HS-27A (cell line): ENCODE results near the gene AGR3.
A peak's percentile ranks its signal among the peaks of the same experiment; 100 is the strongest.

Experiments
- DNase-seq: peaks from one replicate; pipeline ENCODE4 v3.0.0-alpha.2; 2012; ENCODE audit warnings: low read depth, missing footprints

Gene AGR3

DNA sequence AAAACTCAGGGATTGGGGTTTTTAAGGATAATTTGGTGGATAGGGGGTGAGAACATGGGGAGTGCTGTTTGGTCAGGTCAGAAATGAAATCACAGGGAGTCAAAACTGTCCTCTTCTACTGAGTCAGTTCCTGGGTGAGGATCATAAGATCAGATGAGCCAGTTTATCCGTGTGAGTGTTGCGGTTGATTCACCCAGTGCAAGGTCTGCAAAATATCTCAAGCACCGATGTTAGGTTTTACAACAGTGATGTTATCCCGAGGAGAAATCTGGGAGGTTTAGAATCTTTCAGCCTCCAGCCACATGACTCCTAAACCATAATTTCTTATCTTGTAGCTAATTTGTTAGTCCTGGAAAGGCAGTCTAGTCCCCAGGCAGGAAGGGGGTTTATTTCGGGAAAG lies 45.3 kb downstream of the AGR3 start:
- no peak for DNase-seq

DNA sequence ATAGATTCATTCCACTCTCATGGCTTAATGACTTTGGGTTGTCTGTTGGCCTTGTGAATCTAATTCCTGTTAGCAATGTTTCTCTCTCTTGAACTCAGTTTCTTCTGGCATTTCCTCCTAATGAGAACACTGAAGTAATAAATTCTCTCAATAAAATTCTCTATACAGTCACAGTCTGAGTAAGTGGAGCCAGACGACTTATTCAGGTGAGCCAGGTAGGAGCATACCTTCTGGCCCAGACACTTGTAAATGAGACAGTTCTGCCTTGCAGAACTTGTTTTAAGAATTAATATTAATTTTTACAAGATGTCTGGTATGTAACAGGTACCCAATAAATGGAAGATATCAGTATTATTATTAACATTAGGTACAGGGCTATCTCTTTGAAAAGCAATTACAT lies 48.4 kb downstream of the AGR3 start:
- DNase-seq, result no peak

DNA sequence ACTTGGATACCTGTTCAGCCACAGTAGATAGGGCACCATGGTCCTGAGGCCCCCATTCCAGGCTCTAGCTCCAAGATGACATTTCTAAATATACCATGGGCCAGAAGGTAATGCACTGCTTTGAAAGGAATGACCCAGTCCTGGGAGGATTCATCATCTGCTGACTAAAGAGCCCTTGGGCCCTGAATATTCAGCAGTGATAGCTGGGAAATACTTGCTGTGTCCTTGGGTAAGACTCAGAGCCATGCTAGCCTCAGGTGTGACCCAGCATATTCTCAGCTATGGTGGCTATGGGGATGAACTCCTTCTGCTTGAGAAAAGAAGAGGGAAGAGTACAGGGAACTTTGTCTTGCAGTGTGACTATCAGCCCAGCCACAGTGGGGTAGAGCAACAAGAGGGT lies 55.7 kb downstream of the AGR3 start:
- no peak for DNase-seq

DNA sequence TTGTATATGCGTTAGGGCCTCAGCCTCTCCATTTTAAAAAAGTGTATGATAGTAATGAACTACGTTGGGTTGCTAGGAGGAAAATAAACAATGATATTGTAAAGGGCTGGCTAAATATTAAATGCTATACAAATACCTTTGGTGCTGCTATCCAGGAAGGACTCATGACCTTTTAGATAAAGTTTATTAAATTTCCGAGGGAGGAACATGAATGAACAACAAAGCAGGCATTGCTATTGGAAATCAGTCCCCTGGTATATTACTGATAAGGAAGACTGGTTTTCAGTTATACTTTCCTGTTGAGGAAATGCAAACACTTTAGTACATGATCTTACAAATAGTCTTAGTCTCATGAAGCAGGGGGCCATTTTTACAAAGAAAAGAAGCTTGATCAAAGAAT lies 59.8 kb downstream of the AGR3 start:
- no peak for DNase-seq

DNA sequence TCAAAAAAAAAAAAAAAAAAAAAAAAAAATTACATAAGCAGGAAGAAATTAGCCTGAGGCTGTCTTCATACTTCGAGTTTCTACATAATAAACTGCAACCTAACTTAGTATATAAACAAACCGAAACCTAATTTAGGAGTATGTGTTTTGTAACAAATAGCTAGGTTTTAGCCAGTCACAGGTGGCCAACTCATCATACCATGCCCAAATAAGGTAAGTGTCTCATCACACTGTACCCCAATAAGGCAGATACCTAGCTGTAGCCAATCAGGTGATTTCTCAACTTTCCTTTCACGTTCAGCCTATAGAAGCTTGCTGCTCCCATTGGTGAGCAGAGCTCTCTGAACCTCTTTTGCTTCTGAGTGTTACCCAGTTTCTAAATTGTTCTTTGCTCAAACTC lies 63.1 kb downstream of the AGR3 start:
- DNase-seq, result no peak

DNA sequence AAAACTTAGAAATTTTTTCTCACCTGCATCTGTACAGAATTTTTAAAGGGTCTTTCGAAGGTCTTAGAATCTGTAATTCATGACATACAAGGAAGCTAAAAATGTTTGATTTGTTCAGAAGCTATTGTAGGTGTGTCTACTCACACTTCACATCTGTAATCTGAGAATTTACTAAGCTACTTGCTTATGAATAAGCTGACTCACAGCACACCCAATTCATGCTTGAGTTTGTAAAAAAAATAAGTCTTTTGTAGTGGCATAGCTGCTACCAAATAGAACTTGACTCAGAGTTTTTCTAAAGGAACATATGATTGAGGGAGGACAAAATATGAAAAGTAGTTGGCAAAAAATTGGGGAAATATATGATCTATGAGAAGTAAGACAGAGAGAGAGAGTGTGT lies 64.2 kb downstream of the AGR3 start:
- no peak for DNase-seq

DNA sequence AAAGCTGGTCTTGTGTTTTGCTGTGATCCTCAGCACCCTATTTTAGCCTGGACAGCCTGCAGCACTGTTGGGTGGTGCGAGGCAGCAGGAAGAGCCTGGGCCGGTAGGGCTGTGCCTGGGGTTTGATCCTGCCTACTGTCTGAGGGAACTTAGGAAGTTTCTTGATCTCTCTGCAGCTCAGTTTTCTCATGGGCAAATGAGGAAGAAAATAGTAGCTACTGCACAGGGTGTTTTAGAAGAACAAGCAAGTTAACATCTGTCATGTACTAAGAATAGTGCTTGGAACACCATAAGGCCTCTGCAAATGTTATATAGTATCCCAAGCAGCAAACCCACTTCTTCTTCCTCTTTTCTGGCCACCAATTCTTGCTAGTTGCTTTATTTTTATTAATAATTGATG lies 65.0 kb downstream of the AGR3 start:
- DNase-seq, result no peak

DNA sequence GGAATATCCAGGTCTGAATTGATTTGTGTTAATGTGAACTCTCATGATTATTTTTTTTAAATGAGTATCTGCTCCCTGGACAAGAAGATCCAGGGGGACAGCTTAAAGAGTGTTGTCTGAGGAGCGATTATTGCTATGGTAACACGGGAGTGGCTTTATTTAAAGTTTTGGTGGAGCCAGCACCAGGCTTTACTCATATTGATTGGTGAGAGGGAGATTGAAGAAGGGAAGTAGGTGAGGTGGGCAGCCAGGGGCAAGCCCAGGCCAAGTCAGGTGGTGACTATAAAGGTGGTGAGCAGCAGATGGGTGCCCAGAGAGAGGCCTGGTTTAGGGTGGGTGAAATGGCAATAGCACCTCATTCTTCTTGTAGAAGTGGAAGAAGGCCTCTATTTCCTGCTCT lies 66.8 kb downstream of the AGR3 start:
- no peak for DNase-seq

DNA sequence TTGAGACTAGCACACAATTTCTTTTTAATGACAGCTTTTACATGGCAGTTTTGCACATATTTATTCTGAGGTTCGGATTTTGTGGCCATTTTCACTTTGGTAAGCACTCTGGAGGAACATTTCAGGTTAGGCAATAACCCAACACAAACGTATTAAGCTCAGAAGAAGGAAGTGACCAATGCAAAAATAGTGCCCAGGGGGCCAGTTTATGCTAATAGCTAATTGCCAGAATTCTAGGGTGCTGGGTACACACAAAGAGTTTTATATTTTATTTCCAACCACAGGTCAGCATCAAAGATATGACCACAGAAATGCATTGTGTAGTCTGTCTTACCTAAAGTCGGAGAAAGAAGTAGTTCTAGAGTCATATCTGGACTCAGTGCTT lies 68.6 kb downstream of the AGR3 start:
- DNase-seq, result no peak

DNA sequence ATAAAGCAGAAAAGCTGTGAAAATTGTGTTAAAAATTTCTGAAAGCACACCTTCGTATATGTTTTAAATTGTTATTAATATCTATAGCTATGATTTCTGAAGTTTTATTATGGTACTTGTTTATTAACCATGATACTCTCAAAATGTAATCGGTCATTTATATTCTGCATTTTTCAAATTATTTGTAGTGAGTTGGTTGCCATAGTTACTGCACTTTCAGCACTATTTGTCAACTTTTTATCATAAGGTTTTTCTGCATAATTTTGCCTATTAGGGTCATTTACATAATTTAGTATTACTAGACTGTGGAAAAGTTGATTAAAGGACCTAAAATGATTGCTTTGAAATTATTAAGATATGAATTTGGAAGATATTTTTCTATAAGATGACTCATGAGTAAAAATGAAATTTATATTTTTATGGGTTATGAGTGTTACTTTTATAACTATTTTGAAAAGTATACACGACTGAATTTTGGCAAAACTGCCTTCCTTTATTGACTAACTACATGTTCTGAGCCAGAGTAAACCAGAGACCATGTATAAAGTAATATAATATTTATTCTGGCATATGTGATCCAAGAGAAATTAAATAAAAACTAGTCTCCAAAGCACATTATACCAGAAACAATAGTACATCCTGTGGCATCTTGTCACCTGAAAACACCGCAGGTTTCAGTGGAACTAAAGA lies 69.1 kb downstream of the AGR3 start:
- no peak for DNase-seq

DNA sequence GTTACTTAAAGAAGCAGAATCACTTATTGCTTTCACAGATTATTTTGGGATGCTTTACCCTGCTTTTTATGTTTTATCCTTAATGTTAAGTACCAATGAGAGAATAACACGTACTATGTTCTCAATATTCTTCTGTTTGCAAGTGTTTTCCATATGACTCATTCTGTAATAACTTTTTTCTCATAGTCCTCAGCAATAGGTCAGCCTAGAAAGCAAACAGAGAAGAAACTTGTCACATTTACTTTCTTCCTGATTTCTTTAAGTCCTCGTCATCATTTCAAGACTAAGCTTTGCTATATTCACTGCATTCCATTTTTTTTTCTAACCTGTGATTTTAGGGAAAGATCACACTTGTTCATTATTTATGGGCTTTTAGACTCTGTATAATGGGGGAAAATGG lies 70.2 kb downstream of the AGR3 start:
- peak; percentile 31 for DNase-seq

DNA sequence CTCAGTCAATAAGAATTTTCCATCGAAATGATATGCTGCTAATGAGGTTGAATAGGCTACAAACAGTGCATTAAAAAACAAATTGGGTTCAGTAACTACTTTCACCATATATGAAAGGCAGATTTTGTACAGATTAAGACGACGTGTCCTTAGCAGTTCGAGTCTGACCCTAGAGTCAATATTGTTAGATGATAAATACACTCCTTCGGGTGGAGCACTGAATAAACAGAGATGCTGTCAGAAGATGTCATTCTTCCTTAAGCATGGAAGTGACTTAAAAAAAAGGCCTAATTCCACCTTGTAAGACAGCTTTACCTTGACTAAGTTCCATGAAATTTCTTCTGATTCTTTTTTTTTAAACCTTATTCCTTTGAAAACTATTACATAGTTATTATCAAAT lies 71.2 kb downstream of the AGR3 start:
- no peak for DNase-seq

DNA sequence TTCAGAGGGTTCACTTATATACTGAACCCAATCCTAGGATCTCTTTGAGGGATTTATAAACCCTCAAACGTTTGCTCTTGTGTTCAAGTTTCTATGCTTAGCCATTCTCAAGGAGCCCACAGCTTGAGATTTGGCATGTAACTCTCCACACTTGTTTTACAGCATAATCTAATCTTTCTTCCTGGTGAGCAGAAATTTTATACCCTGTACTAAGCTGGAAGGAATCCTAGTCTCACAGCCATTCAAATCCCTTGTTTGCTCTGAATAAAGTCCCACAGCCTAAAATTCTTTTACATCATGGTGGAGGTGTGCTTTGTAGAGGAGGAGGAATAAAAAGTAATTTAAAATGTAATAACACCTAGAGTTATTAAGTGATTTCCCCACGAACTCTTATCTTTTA lies 71.7 kb downstream of the AGR3 start:
- no peak for DNase-seq
